Endothelial cell of umbilical vein (primary cell): ENCODE results near the gene PAQR6. TPM values are rescaled to one million over a fixed set of nuclear protein-coding genes. Genes with fewer than 3 reads are reported as not detected.

Experiments
- BruUV-seq: library from RNA; stranded (reverse); fragments of 400-500 nt; replicated peaks from 2 replicates; lab custom pipeline; 2021; lab: Mats Ljungman, UMichigan
- CTCF ChIA-PET: fragments of 300-600, 350-600 bp; sonication (Branson Sonifier 250); formaldehyde crosslinking; loops from one replicate; lab custom pipeline; 2021; ENCODE audit warnings: antibody characterized with exemption, inconsistent platforms; lab: Charles Lee
- POLR2A ChIA-PET: fragments of 300-600, 350-600 bp; sonication (Branson Sonifier 250); formaldehyde crosslinking; loops from one replicate; lab custom pipeline; 2021; ENCODE audit warnings: antibody characterized with exemption, inconsistent platforms; lab: Charles Lee
- DNase-seq: peaks from one replicate; pipeline ENCODE4 v3.0.0-alpha.2; 2011; ENCODE audit warnings: low read depth, low spot score
- FAIRE-seq: peaks from 2 replicates; lab custom pipeline; 2011; peaks lifted over from hg19 to GRCh38; lab: Jason Lieb, UNC
- H2AFZ ChIP-seq: 2 replicates; pipeline ENCODE4 v1.6.0; 2012; ENCODE audit warnings: low read depth, low read length, control low read depth, inconsistent platforms
- H3K27ac ChIP-seq: 2 replicates; pipeline ENCODE4 v1.5.1; 2011; ENCODE audit warnings: low read depth, mild to moderate bottlenecking, control low read depth, low read length, moderate library complexity; ENCODE audit not compliant: insufficient read depth
- H3K27me3 ChIP-seq, 2 experiments: 2 replicates each; pipeline versions ENCODE4 v1.6.0 to v1.6.1; 2011; ENCODE audit warnings: low read length in 2 of 2, mixed read lengths in 1 of 2; ENCODE audit not compliant: control insufficient read depth in 2 of 2, insufficient read depth in 2 of 2
- H3K36me3 ChIP-seq, 2 experiments: 2 replicates in 1 of 2; 3 replicates in 1 of 2; pipeline ENCODE4 v1.5.1; 2011; ENCODE audit warnings: low read length in 2 of 2, mild to moderate bottlenecking in 1 of 2, moderate library complexity in 1 of 2; ENCODE audit not compliant: control insufficient read depth in 2 of 2, insufficient read depth in 2 of 2; ENCODE audit errors: extremely low read depth in 1 of 2
- H3K4me1 ChIP-seq: 3 replicates; pipeline ENCODE4 v1.5.1; 2011; ENCODE audit warnings: mild to moderate bottlenecking, low read length; ENCODE audit not compliant: control insufficient read depth, insufficient read depth; ENCODE audit errors: extremely low read depth
- H3K4me2 ChIP-seq: 2 replicates; pipeline ENCODE4 v1.6.1; 2011; ENCODE audit warnings: low read length, control low read depth, mixed read lengths; ENCODE audit not compliant: insufficient read depth
- H3K4me3 ChIP-seq, 3 experiments: fragments of 200-600 bp in 1 of 3; sonication (generic), shearing (Covaris generic) in 1 of 3; replicated peaks in 1 of 3; 2 replicates each; pipeline ENCODE4 v1.5.1; 2011 to 2016; ENCODE audit warnings: control low read depth in 3 of 3, low read length in 3 of 3, mild to moderate bottlenecking in 2 of 3, inconsistent platforms in 1 of 3, low read depth in 1 of 3, moderate library complexity in 1 of 3; ENCODE audit not compliant: insufficient read depth in 1 of 3
- H3K79me2 ChIP-seq: 2 replicates; pipeline ENCODE4 v1.6.0; 2012; ENCODE audit warnings: low read length, inconsistent platforms; ENCODE audit not compliant: control insufficient read depth, insufficient read depth
- H3K9ac ChIP-seq: replicated peaks from 2 replicates; pipeline ENCODE3; 2011; ENCODE audit warnings: low read length, control low read depth; ENCODE audit not compliant: insufficient read depth; ENCODE audit errors: extremely low read depth
- H3K9me1 ChIP-seq: replicated peaks from 3 replicates; pipeline ENCODE4 v1.6.0; 2011; ENCODE audit warnings: mild to moderate bottlenecking, low read length; ENCODE audit not compliant: control insufficient read depth, insufficient read depth; ENCODE audit errors: extremely low read depth
- H3K9me3 ChIP-seq: replicated peaks from 2 replicates; pipeline ENCODE4 v1.5.1; 2012; ENCODE audit warnings: low read length, inconsistent platforms; ENCODE audit not compliant: control insufficient read depth, insufficient read depth
- H4K20me1 ChIP-seq: replicated peaks from 2 replicates; pipeline ENCODE3; 2011; ENCODE audit warnings: mild to moderate bottlenecking, low read length; ENCODE audit not compliant: control insufficient read depth, insufficient read depth; ENCODE audit errors: extremely low read depth
- EZH2 ChIP-seq: IDR thresholded peaks from 2 replicates; pipeline ENCODE4 v1.6.1; 2012; ENCODE audit warnings: borderline replicate concordance, low read depth, mild to moderate bottlenecking, moderate library complexity, low read length, inconsistent platforms; ENCODE audit not compliant: severe bottlenecking
- FOS ChIP-seq: IDR thresholded peaks from 2 replicates; pipeline ENCODE4 v1.6.1; 2011; ENCODE audit warnings: mild to moderate bottlenecking, low read length, moderate library complexity, borderline replicate concordance; ENCODE audit not compliant: insufficient read depth
- GATA2 ChIP-seq: IDR thresholded peaks from 2 replicates; pipeline ENCODE4 v1.7.0; 2011; ENCODE audit warnings: low read depth, mild to moderate bottlenecking, moderate library complexity, mixed read lengths, low read length; ENCODE audit not compliant: insufficient read length, insufficient read depth
- JUN ChIP-seq: IDR thresholded peaks from 2 replicates; pipeline ENCODE4 v1.6.1; 2011; ENCODE audit warnings: borderline replicate concordance, low read depth; ENCODE audit not compliant: insufficient read length, insufficient read depth
- MAX ChIP-seq: IDR thresholded peaks from 2 replicates; pipeline ENCODE4 v1.6.1; 2011; ENCODE audit not compliant: insufficient read depth, insufficient read length
- MYC ChIP-seq: IDR thresholded peaks from one replicate; pipeline ENCODE4 v1.6.1; 2011; ENCODE audit warnings: mild to moderate bottlenecking, low read depth, low read length
- POLR2A ChIP-seq: IDR thresholded peaks from 2 replicates; pipeline ENCODE4 v1.6.1; 2012; ENCODE audit warnings: low read depth, mild to moderate bottlenecking, control low read depth, low read length
- POLR2AphosphoS5 ChIP-seq: IDR thresholded peaks from 2 replicates; pipeline ENCODE4 v1.6.1; 2012; ENCODE audit warnings: low read depth, mild to moderate bottlenecking, control low read depth, low read length, moderate library complexity; ENCODE audit not compliant: insufficient read depth
- dilution Hi-C: fragments of 300-500 bp; cut with MboI; formaldehyde crosslinking; loops from one replicate; pipeline ENCODE4 v1.15.0; 2019; ENCODE audit warnings: low sequenced_read_pairs; ENCODE audit not compliant: extremely low pct_ligation_motif_present
- intact Hi-C: fragments of 100-400 bp; cut with micrococcal nuclease; formaldehyde crosslinking; loops from one replicate; pipeline ENCODE4 v1.10.0; 2022
- polyA plus RNA-seq, 4 experiments: library from polyadenylated mRNA; depleted of rRNA in 3 of 4; stranded (reverse) in 3 of 4; unstranded in 1 of 4; fragments of >200 nt; gene quantifications; 2 replicates each; pipeline versions ENCODE4 v1.2.1 to v1.2.3, GENCODE V29; 2011 to 2012; ENCODE audit warnings: missing spikeins in 1 of 4
- total RNA-seq: library from RNA; stranded (reverse); gene quantifications from 2 replicates; pipeline ENCODE4 v1.2.3, GENCODE V29; 2021
- TF ChIP-seq, protein P1 (sequence below), 2 donors: IDR thresholded peaks; 1 replicate in 1 of 2; 2 replicates in 1 of 2; pipeline ENCODE4 v1.5.1; 2011; ENCODE audit warnings: low read length in 2 of 2, mild to moderate bottlenecking in 2 of 2, moderate library complexity in 2 of 2, control low read depth in 1 of 2, inconsistent platforms in 1 of 2, low read depth in 1 of 2; ENCODE audit not compliant: insufficient read depth in 1 of 2; ENCODE audit errors: extremely low read depth in 1 of 2

Gene PAQR6
- total and polyA plus RNA-seq, 2 donors (not counting 3 experiments of a cell fraction or from before 2014, with no cell fraction given) = 1.6 to 2.2 TPM

DNA sequence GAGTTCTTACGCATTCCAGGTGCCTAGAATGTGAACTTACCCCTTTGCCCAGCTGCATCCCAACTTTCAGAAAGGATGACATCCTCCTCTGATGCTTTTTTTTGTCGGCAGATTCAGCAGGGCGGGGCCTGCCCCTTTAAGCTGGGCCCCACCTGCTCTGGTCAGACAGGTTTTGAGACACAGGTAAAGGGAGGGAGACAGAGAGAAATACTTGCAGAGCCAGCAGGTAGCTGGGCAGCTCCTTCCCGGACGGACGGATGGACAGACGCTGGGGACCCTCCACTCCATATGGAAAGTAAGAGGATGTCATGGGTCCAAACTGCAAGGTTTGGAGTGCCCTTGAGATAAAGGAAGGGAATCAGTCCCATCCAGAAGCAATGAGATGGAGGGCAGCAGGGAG, 36.3 kb upstream of the PAQR6 start, which contains the start of gene TMEM79:
TMEM79 (plus strand) TSS at position 214 of the 400 bp plus-strand sequence. CDS start 902 bp downstream, outside the sequence.
- intact Hi-C loops (no loop called here), dilution Hi-C loops (no loop called here)
- POLR2A ChIA-PET = interaction anchor here (1.3 kb wide), 1 partner anchor 11 kb away, joined by 3 read pairs; the partner anchor contains the start of gene GLMP
- H3K9me1 ChIP-seq = no peaks in the 10 kb centered on the region
- peaks cover 34% of the 10 kb centered on the region for H3K79me2 ChIP-seq
- H3K4me3 ChIP-seq = peak within 1 kb of the TSS; percentile 65 to 95 (median 90)
- CTCF ChIA-PET = interaction anchor here (2.1 to 3.2 kb wide), 2 partner anchors 12 to 36 kb away, joined by 6 to 10 read pairs; no protein-coding TSS in a partner anchor
- H3K4me1 ChIP-seq = peaks cover 14% of the 10 kb centered on the region
- H3K9me3 ChIP-seq = no peaks in the 10 kb centered on the region
- peak within 1 kb of the TSS; percentile 85 for H2AFZ ChIP-seq
- no peaks in the 10 kb centered on the region for H3K27me3 ChIP-seq
- H3K9ac ChIP-seq = peak within 1 kb of the TSS; percentile 93
- peaks cover 2% of the 10 kb centered on the region for H4K20me1 ChIP-seq
- DNase-seq (no peak), FAIRE-seq (no peak)
- H3K36me3 ChIP-seq = no peaks in the 10 kb centered on the region
- TF ChIP-seq FOS (no peak), EZH2 (no peak), GATA2 (no peak), JUN (no peak), POLR2A (no peak), MYC (no peak), POLR2AphosphoS5 (no peak), MAX (no peak)
- TF ChIP-seq, protein P1, sequence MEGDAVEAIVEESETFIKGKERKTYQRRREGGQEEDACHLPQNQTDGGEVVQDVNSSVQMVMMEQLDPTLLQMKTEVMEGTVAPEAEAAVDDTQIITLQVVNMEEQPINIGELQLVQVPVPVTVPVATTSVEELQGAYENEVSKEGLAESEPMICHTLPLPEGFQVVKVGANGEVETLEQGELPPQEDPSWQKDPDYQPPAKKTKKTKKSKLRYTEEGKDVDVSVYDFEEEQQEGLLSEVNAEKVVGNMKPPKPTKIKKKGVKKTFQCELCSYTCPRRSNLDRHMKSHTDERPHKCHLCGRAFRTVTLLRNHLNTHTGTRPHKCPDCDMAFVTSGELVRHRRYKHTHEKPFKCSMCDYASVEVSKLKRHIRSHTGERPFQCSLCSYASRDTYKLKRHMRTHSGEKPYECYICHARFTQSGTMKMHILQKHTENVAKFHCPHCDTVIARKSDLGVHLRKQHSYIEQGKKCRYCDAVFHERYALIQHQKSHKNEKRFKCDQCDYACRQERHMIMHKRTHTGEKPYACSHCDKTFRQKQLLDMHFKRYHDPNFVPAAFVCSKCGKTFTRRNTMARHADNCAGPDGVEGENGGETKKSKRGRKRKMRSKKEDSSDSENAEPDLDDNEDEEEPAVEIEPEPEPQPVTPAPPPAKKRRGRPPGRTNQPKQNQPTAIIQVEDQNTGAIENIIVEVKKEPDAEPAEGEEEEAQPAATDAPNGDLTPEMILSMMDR (IDR thresholded peaks at IDR 0.05; ENCODE audit: extremely low read depth in 1 of 2, insufficient read depth in 1 of 2, low read depth in 1 of 2, low read length in 2 of 2) = no peak
- BruUV-seq = no TSS peak
- peak within 1 kb of the TSS; percentile 84 for H3K4me2 ChIP-seq
- H3K27ac ChIP-seq = peak within 1 kb of the TSS; percentile 69
